Pancreas (tissue), 10 donors: ENCODE measurements around the gene PKP4. TPM values are rescaled to one million over a fixed set of nuclear protein-coding genes. Genes with fewer than 3 reads are reported as not detected.

ENCODE experiments used
- ATAC-seq, 4 donors: fragments of 200-7000 bp; cut with Tn5 transposase; one replicate each; pipeline versions ENCODE4 v1.8.0 to v1.9.1; 2020; ENCODE audit warnings: mild to moderate bottlenecking in 4 of 4, moderate library complexity in 4 of 4
- DNase-seq, 6 donors: peaks; one replicate each; pipeline ENCODE4 v3.0.0-alpha.2; 2020
- FAIRE-seq: peaks from 2 replicates; lab custom pipeline; 2012; peaks lifted over from hg19 to GRCh38; lab: Jason Lieb, UNC
- H3K27ac ChIP-seq, 4 donors: fragments of 200-600 bp; sonication (generic); 1 replicate in 3 of 4; 2 replicates in 1 of 4; pipeline versions ENCODE4 v1.5.0 to v1.8.0; 2020
- H3K27me3 ChIP-seq, 4 donors: fragments of 200-600 bp; one replicate each; pipeline ENCODE4 v1.8.0; 2021
- H3K36me3 ChIP-seq, 3 donors: fragments of 200-600 bp; sonication (generic) in 1 of 3; one replicate each; pipeline versions ENCODE4 v1.5.0 to v1.8.0; 2020 to 2021
- H3K4me1 ChIP-seq, 3 donors: fragments of 200-600 bp; one replicate each; pipeline ENCODE4 v1.8.0; 2021
- H3K4me3 ChIP-seq, 4 donors: fragments of 200-600 bp; sonication (generic) in 2 of 4; one replicate each; pipeline versions ENCODE4 v1.5.0 to v1.8.0; 2020 to 2021
- H3K9me3 ChIP-seq, 4 donors: fragments of 200-600 bp; one replicate each; pipeline ENCODE4 v1.8.0; 2021
- WGBS, 2 donors: extraction: QIAGEN DNeasy Blood & Tissue Kit; methylation state at CpG; one replicate each; pipeline ENCODE4 v1.1.7; 2013; 5-methylcytosine and 5-hydroxymethylcytosine counted together
- intact Hi-C, 3 donors: fragments of 100-400 bp; cut with DNase I; formaldehyde crosslinking; loops; one replicate each; pipeline versions ENCODE4 v1.11.1 to v1.14.2; 2022
- polyA plus RNA-seq, 2 donors: library from polyadenylated mRNA; stranded (reverse); fragments of 200-250 nt; gene quantifications; one replicate each; pipeline ENCODE4 v1.2.3, GENCODE V29; 2013
- total RNA-seq, 6 donors: library from RNA; stranded (reverse); fragmentation: NEBNext Ultra II Directional in 4 of 6; extraction: Animal tissue kit (Norgen Biotek cat#: 25700) in 4 of 6; gene quantifications; one replicate each; pipeline versions ENCODE4 v1.2.1 to v1.2.4, GENCODE V29; 2021 to 2023
- TF ChIP-seq, protein P1 (sequence below), 4 donors: fragments of 200-600 bp; sonication (generic) in 3 of 4; IDR thresholded peaks; one replicate each; pipeline versions ENCODE4 v1.5.0 to v1.8.0; 2021; ENCODE audit warnings: antibody characterized with exemption in 4 of 4
- donor health status: healthy with polysubstance abuse.
- donor health status: DM: no; HTN: no; CAD: no; lungs with moderate emphysema.
- donor health status: DM: no; HTN: no; CAD: no.
- donor health status: control.
- donor health status: control.
- donor health status: Bipolar disorder and iron deficiency.
- donor health status: DM: yes; HTN: yes; CAD: no.
- donor health status: DM: no; HTN: no; CAD: no.
- donor health status: DM: no; HTN: no; CAD: no.
- donor health status: DM: yes; HTN: yes; CAD: no.

The PKP4 gene
- total and polyA plus RNA-seq, 8 donors, result 20.4 to 46.2 (median 28.8) TPM

DNA sequence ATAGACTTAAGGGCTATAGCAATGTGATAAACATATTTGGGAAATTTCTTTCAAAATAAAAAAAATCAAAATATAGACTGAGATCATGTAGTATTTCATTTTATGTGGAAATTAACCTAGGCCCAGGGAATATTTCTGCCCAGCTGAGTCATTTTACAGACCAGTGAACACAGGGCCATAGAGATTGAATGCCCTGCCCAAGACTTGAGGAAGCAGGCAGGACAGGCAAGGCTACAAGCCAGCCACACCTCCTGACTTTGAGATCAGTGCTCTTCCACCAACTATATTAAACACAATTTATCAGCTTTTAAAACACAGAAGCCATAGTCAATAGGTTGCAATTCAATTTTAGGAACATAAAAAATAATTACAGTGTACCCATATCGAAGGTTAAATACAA, 13.1 kb upstream of the PKP4 start:
- DNase-seq (no peak), ATAC-seq (no peak), FAIRE-seq (no peak)
- H3K27ac ChIP-seq, result no peak overlapping the region
- intact Hi-C loops, result no loop called here
- WGBS, 2 donors, result 90 to 94% methylated on average over 1 of the region's 1 CpG
- no peaks in the 10 kb centered on the region for H3K9me3 ChIP-seq
- H3K27me3 ChIP-seq, result no peaks in the 10 kb centered on the region
- TF ChIP-seq, protein P1, sequence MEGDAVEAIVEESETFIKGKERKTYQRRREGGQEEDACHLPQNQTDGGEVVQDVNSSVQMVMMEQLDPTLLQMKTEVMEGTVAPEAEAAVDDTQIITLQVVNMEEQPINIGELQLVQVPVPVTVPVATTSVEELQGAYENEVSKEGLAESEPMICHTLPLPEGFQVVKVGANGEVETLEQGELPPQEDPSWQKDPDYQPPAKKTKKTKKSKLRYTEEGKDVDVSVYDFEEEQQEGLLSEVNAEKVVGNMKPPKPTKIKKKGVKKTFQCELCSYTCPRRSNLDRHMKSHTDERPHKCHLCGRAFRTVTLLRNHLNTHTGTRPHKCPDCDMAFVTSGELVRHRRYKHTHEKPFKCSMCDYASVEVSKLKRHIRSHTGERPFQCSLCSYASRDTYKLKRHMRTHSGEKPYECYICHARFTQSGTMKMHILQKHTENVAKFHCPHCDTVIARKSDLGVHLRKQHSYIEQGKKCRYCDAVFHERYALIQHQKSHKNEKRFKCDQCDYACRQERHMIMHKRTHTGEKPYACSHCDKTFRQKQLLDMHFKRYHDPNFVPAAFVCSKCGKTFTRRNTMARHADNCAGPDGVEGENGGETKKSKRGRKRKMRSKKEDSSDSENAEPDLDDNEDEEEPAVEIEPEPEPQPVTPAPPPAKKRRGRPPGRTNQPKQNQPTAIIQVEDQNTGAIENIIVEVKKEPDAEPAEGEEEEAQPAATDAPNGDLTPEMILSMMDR (IDR thresholded peaks at IDR 0.05), result no peak
- H3K4me3 ChIP-seq, result no peak overlapping the region
- H3K4me1 ChIP-seq, result no peaks in the 10 kb centered on the region
- no peaks in the 10 kb centered on the region for H3K36me3 ChIP-seq

DNA sequence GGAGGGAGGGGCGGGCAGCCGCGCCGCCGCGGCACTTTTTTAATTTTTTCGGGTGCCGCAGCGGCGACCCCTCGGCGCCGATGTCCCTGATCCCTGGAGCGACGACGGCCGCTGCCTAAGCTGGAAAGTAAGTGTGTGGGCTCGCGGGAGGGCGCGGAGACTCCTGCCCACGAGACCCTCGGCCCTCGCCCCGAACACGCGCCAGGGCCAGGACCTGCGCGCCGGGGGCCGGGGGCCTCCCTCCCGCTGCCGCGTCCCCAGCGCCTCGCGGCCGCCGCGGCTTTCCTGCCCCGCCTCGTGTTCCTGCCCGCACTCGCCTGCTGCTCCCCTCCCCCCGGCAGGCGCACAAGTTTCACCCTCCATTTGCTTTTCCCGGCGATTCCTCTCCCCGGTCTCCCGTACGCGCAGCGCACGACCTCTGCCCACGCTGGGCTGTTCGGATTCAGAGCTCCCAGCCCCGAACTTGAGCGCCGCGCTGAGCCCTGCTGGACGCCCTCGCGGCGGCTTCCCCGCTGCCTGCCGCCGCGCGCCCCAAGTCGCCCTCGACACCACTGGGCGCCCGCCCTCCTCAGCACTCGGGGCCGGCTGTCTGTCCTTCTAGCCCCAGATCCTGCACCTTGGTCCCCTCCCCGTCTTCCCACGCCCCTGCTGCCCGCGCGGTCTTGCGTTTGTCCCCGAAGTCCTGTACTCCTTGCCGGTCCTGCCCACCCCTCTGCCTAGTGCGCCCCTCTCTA, 507 bp downstream of the PKP4 start:
- Histone ChIP-seq H3K27ac (peak overlapping the region; percentile 95 to 97 (median 96)), H3K4me3 (peak overlapping the region; percentile 86 to 92 (median 90)), H3K4me1 (peaks cover 0 to 16% (median 13%) of the 10 kb centered on the region in 3 donors), H3K36me3 (no peaks in the 10 kb centered on the region), H3K27me3 (no peaks in the 10 kb centered on the region), H3K9me3 (no peaks in the 10 kb centered on the region)
- TF ChIP-seq, protein P1 (IDR thresholded peaks at IDR 0.05), result no peak
- ATAC-seq (peak; percentile 42 to 61 (median 48)), FAIRE-seq (no peak), DNase-seq (peak; percentile 49 to 83 (median 62))
- intact Hi-C loops, result loop anchor here in 1 of 3 donors (5.0 kb wide), 1 partner anchor 295 kb away; no protein-coding TSS in a partner anchor
- WGBS, 2 donors, result 0% methylated on average over 43 to 84 of the region's 84 CpGs

DNA sequence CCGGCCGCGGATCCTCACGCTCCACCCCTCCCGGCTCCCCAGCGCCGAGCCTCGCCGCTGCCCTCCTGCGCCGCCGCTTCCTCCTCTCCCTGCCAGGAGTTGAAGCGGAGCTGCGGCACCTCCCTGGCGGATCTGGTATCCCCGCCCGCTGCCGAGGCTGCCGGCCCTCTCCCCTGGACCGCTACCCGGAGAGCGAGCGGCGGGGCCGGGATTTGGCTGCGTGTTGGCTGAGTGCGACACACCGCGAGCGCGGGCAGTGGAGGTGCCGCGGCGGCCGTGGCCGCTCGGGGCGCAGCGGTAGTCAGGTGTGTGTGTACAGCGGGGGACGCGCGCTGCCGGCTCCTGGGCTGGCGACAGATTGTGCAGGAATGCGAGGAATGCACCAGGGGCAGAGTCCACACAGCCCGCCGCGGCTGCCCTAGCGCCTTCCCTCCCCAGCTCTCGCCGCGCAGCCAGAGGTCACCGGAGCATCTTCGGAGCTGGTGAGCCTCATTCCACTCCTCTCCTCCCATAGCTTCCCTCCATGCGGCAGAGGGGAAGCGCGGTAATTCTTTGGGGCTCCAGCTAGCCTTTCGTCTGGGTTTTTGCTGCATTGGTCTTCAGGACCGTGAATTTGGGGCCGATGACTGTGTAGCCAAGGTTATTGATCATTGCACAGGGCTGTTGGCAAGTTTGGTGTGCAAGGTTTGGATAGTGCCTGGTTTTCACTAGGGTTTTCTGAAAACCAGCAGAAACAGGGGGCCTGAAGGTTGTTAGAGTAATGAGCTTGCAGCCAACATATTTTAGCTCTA, 1.3 kb downstream of the PKP4 start:
- intact Hi-C loops, result loop anchor here in 1 of 3 donors (5.0 kb wide), 1 partner anchor 294 kb away; no protein-coding TSS in a partner anchor
- peak overlapping the region; percentile 86 to 92 (median 90) for H3K4me3 ChIP-seq
- 0 to 1% methylated on average over 61 of the region's 61 CpGs for WGBS, 2 donors

DNA sequence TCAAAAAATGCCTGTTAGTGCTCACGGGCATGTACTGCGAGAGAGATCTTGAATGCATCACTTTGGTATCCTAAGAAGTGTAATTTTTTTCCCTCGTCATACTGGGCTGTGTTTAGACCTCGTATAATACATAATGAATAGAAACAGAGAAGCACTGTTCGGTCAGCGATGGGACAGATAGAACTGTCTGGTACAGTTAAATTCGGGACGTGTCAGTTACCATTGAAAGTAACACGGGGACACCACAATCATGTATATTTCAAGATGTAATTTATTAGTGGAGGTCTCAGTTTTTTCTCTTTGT, 1.8 kb downstream of the PKP4 start:
- no peaks in the 10 kb centered on the region for H3K9me3 ChIP-seq
- no peaks in the 10 kb centered on the region for H3K27me3 ChIP-seq
- peak overlapping the region; percentile 95 to 97 (median 96) for H3K27ac ChIP-seq
- DNase-seq (no peak), FAIRE-seq (no peak), ATAC-seq (no peak)
- peak overlapping the region in 3 of 4 donors; percentile 86 to 92 (median 90) for H3K4me3 ChIP-seq
- peaks cover 0 to 16% (median 13%) of the 10 kb centered on the region in 3 donors for H3K4me1 ChIP-seq
- intact Hi-C loops, result loop anchor here in 1 of 3 donors (5.0 kb wide), 1 partner anchor 294 kb away; no protein-coding TSS in a partner anchor
- TF ChIP-seq, protein P1 (IDR thresholded peaks at IDR 0.05), result no peak
- 16 to 21% methylated on average over 9 of the region's 9 CpGs for WGBS, 2 donors
- no peaks in the 10 kb centered on the region for H3K36me3 ChIP-seq

More for the DNA sequence above, 1.3 kb downstream of the PKP4 start:
- Histone ChIP-seq H3K36me3 (no peaks in the 10 kb centered on the region), H3K27ac (peak overlapping the region; percentile 95 to 97 (median 96)), H3K9me3 (no peaks in the 10 kb centered on the region), H3K4me1 (peaks cover 0 to 16% (median 13%) of the 10 kb centered on the region in 3 donors), H3K27me3 (no peaks in the 10 kb centered on the region)
- FAIRE-seq (no peak), DNase-seq (peak; percentile 85 to 93 (median 88)), ATAC-seq (peak; percentile 82 to 86 (median 84))
- TF ChIP-seq, protein P1 (IDR thresholded peaks at IDR 0.05), result peak; percentile 23 to 44 (median 36)
